Measurements from ENCODE around the gene WDR87. TPM values are rescaled to one million over a fixed set of nuclear protein-coding genes. Genes with fewer than 3 reads are reported as not detected.
A peak's percentile ranks its signal among the peaks of the same experiment; 100 is the strongest.

WDR87 gene
- total and polyA plus RNA-seq, 5 donors from 2014 or later: not detected

DNA sequence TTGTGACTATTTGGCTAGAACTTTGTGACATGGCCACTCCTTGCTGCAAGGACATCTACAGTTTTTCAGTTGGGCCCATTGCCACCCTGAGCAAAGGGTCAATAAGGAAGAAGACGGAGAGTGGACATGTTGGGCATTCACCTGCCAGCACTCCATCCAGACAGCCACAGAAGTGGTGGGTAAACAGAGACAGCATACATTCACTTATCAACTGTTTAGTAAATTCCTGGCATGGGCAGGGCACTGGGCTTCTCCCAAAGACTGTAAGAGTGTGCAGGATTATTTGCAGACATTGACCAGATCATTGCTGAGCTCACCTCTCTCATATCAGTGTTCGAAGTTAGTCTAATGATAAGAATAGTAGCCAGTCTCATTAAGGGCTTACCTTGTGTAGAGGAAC is 29.8 kb upstream of the WDR87 start:
- peaks cover 4 to 11% (median 7%) of the 10 kb centered on the region in 4 donors for H3K4me1 Mint-ChIP-seq
- H3K9me3 Mint-ChIP-seq: peaks cover 0 to 3% (median 0%) of the 10 kb centered on the region in 7 donors
- no peaks in the 10 kb centered on the region for H3K27me3 ChIP-seq (ENCODE audit: control insufficient read depth, insufficient read depth, low read length)
- no peaks in the 10 kb centered on the region for H3K4me1 ChIP-seq (ENCODE audit: control insufficient read depth, insufficient read depth, low read length, poor library complexity, severe bottlenecking)
- H3K36me3 Mint-ChIP-seq: peaks cover 38% of the 10 kb centered on the region
- H3K4me3 ChIP-seq (ENCODE audit: low read depth, low read length): no peak overlapping the region
- no peaks in the 10 kb centered on the region for H3K27me3 Mint-ChIP-seq
- H3K27ac ChIP-seq (ENCODE audit: insufficient read depth, low read length, poor library complexity, severe bottlenecking): no peak overlapping the region
- ATAC-seq (ENCODE audit: low read depth in 2 of 2) (no peak), DNase-seq (no peak)
- H3K36me3 ChIP-seq (ENCODE audit: control insufficient read depth, insufficient read depth, low read length): peaks cover 6% of the 10 kb centered on the region
- no peak overlapping the region for H3K27ac Mint-ChIP-seq
- H3K9me3 ChIP-seq (ENCODE audit: control insufficient read depth in 2 of 2, low read length in 2 of 2): peaks cover 8% of the 10 kb centered on the region in 2 experiments
- no peak overlapping the region for H3K4me3 Mint-ChIP-seq

DNA sequence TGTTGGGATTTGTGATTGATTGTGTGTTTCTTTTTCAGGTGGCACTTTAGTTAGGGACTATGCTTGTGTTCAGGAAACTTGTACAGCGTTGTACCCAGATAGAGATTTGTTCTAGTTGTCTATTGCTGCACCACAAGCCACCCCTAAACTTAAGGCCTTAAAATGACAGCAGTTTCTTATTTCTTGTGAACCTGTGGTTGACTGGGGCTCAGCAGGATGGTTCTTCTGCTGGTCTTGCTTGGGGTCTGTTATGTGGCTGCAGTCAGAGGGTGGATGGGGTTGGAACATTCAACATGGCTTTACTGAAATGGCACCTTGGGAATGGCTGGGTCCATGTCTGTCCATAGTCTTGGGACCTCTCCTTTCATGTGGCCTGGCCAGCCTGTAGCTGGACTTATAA is 28.9 kb upstream of the WDR87 start:
- no peak for ATAC-seq (ENCODE audit: low read depth in 2 of 2)
- Mint-ChIP-seq H3K27me3 (no peaks in the 10 kb centered on the region), H3K9me3 (peaks cover 0 to 3% (median 0%) of the 10 kb centered on the region in 7 donors), H3K4me3 (no peak overlapping the region), H3K4me1 (peaks cover 4 to 11% (median 8%) of the 10 kb centered on the region in 4 donors), H3K27ac (no peak overlapping the region), H3K36me3 (peaks cover 39% of the 10 kb centered on the region)
- no peak overlapping the region for H3K4me3 ChIP-seq (ENCODE audit: low read depth, low read length)
- DNase-seq: no peak
- peaks cover 6% of the 10 kb centered on the region for H3K36me3 ChIP-seq (ENCODE audit: control insufficient read depth, insufficient read depth, low read length)
- no peak overlapping the region for H3K27ac ChIP-seq (ENCODE audit: insufficient read depth, low read length, poor library complexity, severe bottlenecking)
- H3K4me1 ChIP-seq (ENCODE audit: control insufficient read depth, insufficient read depth, low read length, poor library complexity, severe bottlenecking): no peaks in the 10 kb centered on the region
- no peaks in the 10 kb centered on the region for H3K27me3 ChIP-seq (ENCODE audit: control insufficient read depth, insufficient read depth, low read length)
- peaks cover 8% of the 10 kb centered on the region in 2 experiments for H3K9me3 ChIP-seq (ENCODE audit: control insufficient read depth in 2 of 2, low read length in 2 of 2)

DNA sequence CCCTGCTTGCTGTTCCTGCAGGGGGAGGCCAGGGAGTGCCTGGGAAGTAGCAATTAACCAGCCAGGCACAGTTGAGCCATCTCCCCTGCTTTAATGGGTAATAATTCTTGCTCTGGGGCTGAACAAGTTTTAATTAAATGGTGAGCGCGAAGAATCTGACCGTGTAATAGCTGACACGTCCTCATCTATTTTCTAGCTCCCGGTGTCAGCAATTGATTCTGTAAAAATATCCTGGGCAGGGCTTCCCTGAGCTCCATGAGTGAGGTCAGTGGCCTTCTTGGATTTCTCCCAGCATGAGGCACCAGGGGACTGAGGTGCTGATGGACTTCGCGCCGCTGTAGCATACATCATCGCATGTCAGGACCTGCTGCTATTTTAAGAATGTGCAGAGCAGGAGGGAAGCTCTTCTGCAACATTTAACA is 27.6 kb upstream of the WDR87 start:
- Mint-ChIP-seq H3K9me3 (peaks cover 0 to 3% (median 0%) of the 10 kb centered on the region in 7 donors), H3K4me3 (peak overlapping the region in 1 of 4 donors; percentile 16), H3K4me1 (peaks cover 4 to 11% (median 5%) of the 10 kb centered on the region in 4 donors), H3K27me3 (no peaks in the 10 kb centered on the region), H3K27ac (no peak overlapping the region), H3K36me3 (peaks cover 31% of the 10 kb centered on the region)
- H3K9me3 ChIP-seq (ENCODE audit: control insufficient read depth in 2 of 2, low read length in 2 of 2): peaks cover 8% of the 10 kb centered on the region in 2 experiments
- no peaks in the 10 kb centered on the region for H3K27me3 ChIP-seq (ENCODE audit: control insufficient read depth, insufficient read depth, low read length)
- DNase-seq (no peak), ATAC-seq (ENCODE audit: low read depth in 2 of 2) (no peak)
- H3K4me3 ChIP-seq (ENCODE audit: low read depth, low read length): no peak overlapping the region
- H3K36me3 ChIP-seq (ENCODE audit: control insufficient read depth, insufficient read depth, low read length): peaks cover 6% of the 10 kb centered on the region
- no peak overlapping the region for H3K27ac ChIP-seq (ENCODE audit: insufficient read depth, low read length, poor library complexity, severe bottlenecking)
- no peaks in the 10 kb centered on the region for H3K4me1 ChIP-seq (ENCODE audit: control insufficient read depth, insufficient read depth, low read length, poor library complexity, severe bottlenecking)

- no peak overlapping the region for H3K27ac ChIP-seq (ENCODE audit: insufficient read depth, low read length, poor library complexity, severe bottlenecking)
These were observed 26.9 kb upstream of the WDR87 start for GRCh38 chr19:37932985-37933936.

DNA sequence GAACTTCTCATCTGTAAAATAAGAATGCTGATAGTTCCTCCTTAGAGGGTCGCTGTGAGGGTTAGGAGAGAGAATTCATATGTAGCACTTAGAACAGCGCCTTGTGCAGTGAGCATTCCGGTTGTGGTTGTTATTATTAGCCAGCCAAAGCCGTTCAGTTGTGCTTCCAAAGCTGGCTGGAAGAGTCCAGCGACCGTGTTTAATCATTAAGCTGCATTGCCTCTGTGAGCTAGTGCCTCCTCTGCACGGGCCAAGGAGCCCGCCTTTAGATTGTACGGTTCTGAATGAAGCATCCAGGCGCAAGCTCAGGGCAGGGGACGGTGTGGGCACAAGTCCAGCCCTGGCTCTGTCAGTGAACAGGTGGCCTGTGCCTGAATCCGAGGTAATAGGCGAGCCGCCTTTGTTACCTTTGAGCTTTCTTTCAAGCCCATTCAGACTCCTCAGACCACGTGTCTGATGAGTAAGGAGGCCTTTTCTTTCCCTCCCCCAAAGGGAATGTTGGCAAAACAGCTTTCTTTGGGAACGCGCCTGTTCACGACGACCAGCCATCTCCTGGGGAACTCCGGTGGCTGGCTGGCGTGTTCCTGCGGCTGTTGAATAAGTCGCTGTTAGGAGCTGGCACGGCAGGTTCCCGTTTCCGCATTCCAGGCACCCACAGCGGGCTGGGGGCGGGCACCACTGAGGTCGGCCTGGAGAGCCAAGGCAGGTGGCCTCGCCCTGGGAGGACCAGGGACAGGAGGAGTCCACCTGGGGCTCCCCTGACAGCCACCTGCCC is 25.7 kb upstream of the WDR87 start:
- no peak overlapping the region for H3K27ac ChIP-seq (ENCODE audit: insufficient read depth, low read length, poor library complexity, severe bottlenecking)
- H3K9me3 Mint-ChIP-seq: peaks cover 0 to 3% (median 0%) of the 10 kb centered on the region in 7 donors
- peaks cover 0 to 7% (median 5%) of the 10 kb centered on the region in 4 donors for H3K4me1 Mint-ChIP-seq
- ATAC-seq (ENCODE audit: low read depth in 2 of 2): no peak
- H3K27me3 Mint-ChIP-seq: no peaks in the 10 kb centered on the region
- H3K4me3 Mint-ChIP-seq: no peak overlapping the region
- H3K36me3 ChIP-seq (ENCODE audit: control insufficient read depth, insufficient read depth, low read length): peaks cover 6% of the 10 kb centered on the region
- H3K4me1 ChIP-seq (ENCODE audit: control insufficient read depth, insufficient read depth, low read length, poor library complexity, severe bottlenecking): no peaks in the 10 kb centered on the region
- H3K27me3 ChIP-seq (ENCODE audit: control insufficient read depth, insufficient read depth, low read length): no peaks in the 10 kb centered on the region
- H3K27ac Mint-ChIP-seq: no peak overlapping the region
- H3K4me3 ChIP-seq (ENCODE audit: low read depth, low read length): no peak overlapping the region
- H3K9me3 ChIP-seq (ENCODE audit: control insufficient read depth in 2 of 2, low read length in 2 of 2): peaks cover 8% of the 10 kb centered on the region in 2 experiments
- no peak for DNase-seq
- peaks cover 29% of the 10 kb centered on the region for H3K36me3 Mint-ChIP-seq

More at GRCh38 chr19:37932985-37933936, 26.9 kb upstream of the WDR87 start:
- Histone ChIP-seq H3K9me3 (ENCODE audit: control insufficient read depth in 2 of 2, low read length in 2 of 2) (peaks cover 8% of the 10 kb centered on the region in 2 experiments), H3K4me1 (ENCODE audit: control insufficient read depth, insufficient read depth, low read length, poor library complexity, severe bottlenecking) (no peaks in the 10 kb centered on the region), H3K27me3 (ENCODE audit: control insufficient read depth, insufficient read depth, low read length) (no peaks in the 10 kb centered on the region), H3K36me3 (ENCODE audit: control insufficient read depth, insufficient read depth, low read length) (peaks cover 6% of the 10 kb centered on the region), H3K4me3 (ENCODE audit: low read depth, low read length) (no peak overlapping the region)
- no peak for DNase-seq
- peak overlapping the region in 1 of 3 donors; percentile 44 for H3K27ac Mint-ChIP-seq
- no peak for ATAC-seq (ENCODE audit: low read depth in 2 of 2)
- no peaks in the 10 kb centered on the region for H3K27me3 Mint-ChIP-seq
- H3K4me1 Mint-ChIP-seq: peaks cover 3 to 10% (median 5%) of the 10 kb centered on the region in 4 donors
- H3K36me3 Mint-ChIP-seq: peaks cover 29% of the 10 kb centered on the region
- H3K9me3 Mint-ChIP-seq: peaks cover 0 to 3% (median 0%) of the 10 kb centered on the region in 7 donors
- peak overlapping the region in 1 of 4 donors; percentile 26 for H3K4me3 Mint-ChIP-seq

DNA sequence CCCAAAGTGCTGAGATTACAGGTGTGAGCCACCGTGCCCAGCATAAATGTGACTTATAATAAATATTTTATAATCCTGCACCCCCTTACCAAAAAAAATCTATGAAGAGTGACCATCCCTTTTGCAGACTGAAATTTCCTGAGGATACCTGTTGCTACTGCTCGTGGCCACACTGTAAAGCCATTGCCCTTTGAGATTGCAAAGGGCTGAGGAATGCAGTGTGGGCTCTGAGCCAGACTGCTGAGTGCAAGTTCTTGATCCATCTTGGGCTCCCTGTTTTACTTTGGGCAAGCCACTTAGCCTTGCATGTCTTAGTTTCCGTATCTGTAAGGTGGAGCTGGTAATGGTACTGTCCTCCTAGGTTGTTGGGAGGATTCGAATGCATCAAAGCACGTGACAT is 24.0 kb upstream of the WDR87 start:
- H3K4me1 ChIP-seq (ENCODE audit: control insufficient read depth, insufficient read depth, low read length, poor library complexity, severe bottlenecking): no peaks in the 10 kb centered on the region

GRCh38 chr19:37929355-37929923 is 23.0 kb upstream of the WDR87 start:
- no peaks in the 10 kb centered on the region for H3K9me3 ChIP-seq (ENCODE audit: control insufficient read depth in 2 of 2, low read length in 2 of 2)
- no peaks in the 10 kb centered on the region for H3K27me3 Mint-ChIP-seq
- DNase-seq (no peak), ATAC-seq (ENCODE audit: low read depth in 2 of 2) (no peak)
- H3K4me3 Mint-ChIP-seq: no peak overlapping the region
- H3K36me3 Mint-ChIP-seq: peaks cover 23% of the 10 kb centered on the region
- H3K9me3 Mint-ChIP-seq: no peaks in the 10 kb centered on the region
- no peak overlapping the region for H3K27ac Mint-ChIP-seq
- peaks cover 5% of the 10 kb centered on the region for H3K36me3 ChIP-seq (ENCODE audit: control insufficient read depth, insufficient read depth, low read length)
- no peaks in the 10 kb centered on the region for H3K27me3 ChIP-seq (ENCODE audit: control insufficient read depth, insufficient read depth, low read length)
- no peak overlapping the region for H3K4me3 ChIP-seq (ENCODE audit: low read depth, low read length)
- no peak overlapping the region for H3K27ac ChIP-seq (ENCODE audit: insufficient read depth, low read length, poor library complexity, severe bottlenecking)
- no peaks in the 10 kb centered on the region for H3K4me1 ChIP-seq (ENCODE audit: control insufficient read depth, insufficient read depth, low read length, poor library complexity, severe bottlenecking)
- H3K4me1 Mint-ChIP-seq: peaks cover 0 to 16% (median 5%) of the 10 kb centered on the region in 4 donors

More for the DNA sequence above, 24.0 kb upstream of the WDR87 start:
- Mint-ChIP-seq H3K36me3 (peaks cover 27% of the 10 kb centered on the region), H3K4me1 (peaks cover 0 to 13% (median 4%) of the 10 kb centered on the region in 4 donors), H3K9me3 (peaks cover 0 to 2% (median 0%) of the 10 kb centered on the region in 7 donors), H3K27ac (no peak overlapping the region), H3K4me3 (no peak overlapping the region), H3K27me3 (no peaks in the 10 kb centered on the region)
- DNase-seq: no peak
- Histone ChIP-seq H3K9me3 (ENCODE audit: control insufficient read depth in 2 of 2, low read length in 2 of 2) (peaks cover 3 to 7% of the 10 kb centered on the region in 2 experiments), H3K27me3 (ENCODE audit: control insufficient read depth, insufficient read depth, low read length) (no peaks in the 10 kb centered on the region), H3K4me3 (ENCODE audit: low read depth, low read length) (no peak overlapping the region), H3K36me3 (ENCODE audit: control insufficient read depth, insufficient read depth, low read length) (peaks cover 5% of the 10 kb centered on the region), H3K27ac (ENCODE audit: insufficient read depth, low read length, poor library complexity, severe bottlenecking) (no peak overlapping the region)
- no peak for ATAC-seq (ENCODE audit: low read depth in 2 of 2)

Measured in CD4-positive, CD25-positive, alpha-beta regulatory T cell (primary cell).